Measurements from ENCODE around the gene UPK1B. TPM values are rescaled to one million over a fixed set of nuclear protein-coding genes. Genes with fewer than 3 reads are reported as not detected.

The UPK1B gene
- total RNA-seq, 1 donor from 2014 or later, result 25.0 TPM

GRCh38 chr3:119195151-119195476, 21.7 kb downstream of the UPK1B start:
- TF ChIP-seq CTCF (IDR thresholded peaks at IDR 0.05; ENCODE audit: insufficient read depth, low read length, severe bottlenecking), result no peak
- FAIRE-seq (no peak), DNase-seq (ENCODE audit: low read depth) (no peak)
- Histone ChIP-seq H3K36me3 (ENCODE audit: control insufficient read depth, insufficient read depth, low read length) (no peaks in the 10 kb centered on the region), H3K27me3 (ENCODE audit: control insufficient read depth, insufficient read depth, low read length) (no peaks in the 10 kb centered on the region), H3K4me3 (ENCODE audit: low read depth, low read length) (no peak overlapping the region)

- DNase-seq (ENCODE audit: low read depth), result peak; percentile 47
- no peaks in the 10 kb centered on the region for H3K36me3 ChIP-seq (ENCODE audit: control insufficient read depth, insufficient read depth, low read length)
- no peak for FAIRE-seq
- H3K4me3 ChIP-seq (ENCODE audit: low read depth, low read length), result no peak overlapping the region
- H3K27me3 ChIP-seq (ENCODE audit: control insufficient read depth, insufficient read depth, low read length), result no peaks in the 10 kb centered on the region
- TF ChIP-seq CTCF (IDR thresholded peaks at IDR 0.05; ENCODE audit: insufficient read depth, low read length, severe bottlenecking), result no peak
These were observed 22.5 kb downstream of the UPK1B start for GRCh38 chr3:119195911-119196310.

- Histone ChIP-seq H3K36me3 (ENCODE audit: control insufficient read depth, insufficient read depth, low read length) (no peaks in the 10 kb centered on the region), H3K27me3 (ENCODE audit: control insufficient read depth, insufficient read depth, low read length) (no peaks in the 10 kb centered on the region), H3K4me3 (ENCODE audit: low read depth, low read length) (no peak overlapping the region)
- FAIRE-seq, result no peak
- DNase-seq (ENCODE audit: low read depth), result peak; percentile 12
- TF ChIP-seq CTCF (IDR thresholded peaks at IDR 0.05; ENCODE audit: insufficient read depth, low read length, severe bottlenecking), result no peak
These were observed 31.8 kb downstream of the UPK1B start for GRCh38 chr3:119205209-119205608.

DNA sequence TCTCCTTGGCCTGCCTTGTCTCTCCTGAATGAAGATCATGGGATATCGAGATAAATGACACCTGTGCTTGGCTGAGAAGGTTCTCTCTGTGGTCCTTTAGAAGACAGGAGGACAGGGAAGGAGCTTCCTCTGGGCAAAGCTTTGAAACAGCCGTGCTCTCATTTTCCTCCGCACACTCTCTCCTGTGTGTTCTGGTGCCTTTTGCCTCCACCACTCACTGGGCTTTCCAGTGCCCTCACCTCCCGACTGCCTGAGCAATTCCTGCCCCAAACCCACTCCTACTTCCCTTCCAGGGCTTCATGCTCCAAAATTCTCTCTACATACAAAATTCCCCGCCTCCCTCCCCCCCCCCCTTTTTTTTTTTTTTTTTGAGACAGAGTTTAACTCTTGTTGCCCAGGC, 32.3 kb downstream of the UPK1B start:
- FAIRE-seq (no peak), DNase-seq (ENCODE audit: low read depth) (no peak)
- TF ChIP-seq CTCF (IDR thresholded peaks at IDR 0.05; ENCODE audit: insufficient read depth, low read length, severe bottlenecking), result no peak
- no peaks in the 10 kb centered on the region for H3K36me3 ChIP-seq (ENCODE audit: control insufficient read depth, insufficient read depth, low read length)
- H3K4me3 ChIP-seq (ENCODE audit: low read depth, low read length), result no peak overlapping the region
- no peaks in the 10 kb centered on the region for H3K27me3 ChIP-seq (ENCODE audit: control insufficient read depth, insufficient read depth, low read length)

GRCh38 chr3:119206611-119207511, 33.5 kb downstream of the UPK1B start:
- Histone ChIP-seq H3K4me3 (ENCODE audit: low read depth, low read length) (no peak overlapping the region), H3K36me3 (ENCODE audit: control insufficient read depth, insufficient read depth, low read length) (peaks cover 1% of the 10 kb centered on the region), H3K27me3 (ENCODE audit: control insufficient read depth, insufficient read depth, low read length) (no peaks in the 10 kb centered on the region)
- FAIRE-seq (no peak), DNase-seq (ENCODE audit: low read depth) (peak; percentile 90)
- TF ChIP-seq CTCF (IDR thresholded peaks at IDR 0.05; ENCODE audit: insufficient read depth, low read length, severe bottlenecking), result no peak

- Histone ChIP-seq H3K4me3 (ENCODE audit: low read depth, low read length) (no peak overlapping the region), H3K27me3 (ENCODE audit: control insufficient read depth, insufficient read depth, low read length) (no peaks in the 10 kb centered on the region), H3K36me3 (ENCODE audit: control insufficient read depth, insufficient read depth, low read length) (peaks cover 1% of the 10 kb centered on the region)
- TF ChIP-seq CTCF (IDR thresholded peaks at IDR 0.05; ENCODE audit: insufficient read depth, low read length, severe bottlenecking), result no peak
- DNase-seq (ENCODE audit: low read depth), result no peak
- FAIRE-seq, result no peak
These were observed 34.1 kb downstream of the UPK1B start for GRCh38 chr3:119207512-119207875.

All from bronchial epithelial cell (primary cell).